Activated CD4-positive, alpha-beta T cell treated with anti-CD3 and anti-CD28 coated beads, Interleukin-2, Interleukin-4, amounts not matched to agents 100 ng/mL and 50 ng/mL, durations not matched to agents 16 hours and 8 hours (primary cell): Measurements from ENCODE around the gene ZNF850.
"Not testable (repeated sequence)": the region's sequence is repeated elsewhere in the genome, so short reads cannot be mapped to it uniquely, and the experiment has no call there.

Experiments
- DNase-seq: peaks from one replicate; pipeline ENCODE4 v3.0.0-alpha.2; 2020; ENCODE audit warnings: low spot score

ZNF850 gene

DNA sequence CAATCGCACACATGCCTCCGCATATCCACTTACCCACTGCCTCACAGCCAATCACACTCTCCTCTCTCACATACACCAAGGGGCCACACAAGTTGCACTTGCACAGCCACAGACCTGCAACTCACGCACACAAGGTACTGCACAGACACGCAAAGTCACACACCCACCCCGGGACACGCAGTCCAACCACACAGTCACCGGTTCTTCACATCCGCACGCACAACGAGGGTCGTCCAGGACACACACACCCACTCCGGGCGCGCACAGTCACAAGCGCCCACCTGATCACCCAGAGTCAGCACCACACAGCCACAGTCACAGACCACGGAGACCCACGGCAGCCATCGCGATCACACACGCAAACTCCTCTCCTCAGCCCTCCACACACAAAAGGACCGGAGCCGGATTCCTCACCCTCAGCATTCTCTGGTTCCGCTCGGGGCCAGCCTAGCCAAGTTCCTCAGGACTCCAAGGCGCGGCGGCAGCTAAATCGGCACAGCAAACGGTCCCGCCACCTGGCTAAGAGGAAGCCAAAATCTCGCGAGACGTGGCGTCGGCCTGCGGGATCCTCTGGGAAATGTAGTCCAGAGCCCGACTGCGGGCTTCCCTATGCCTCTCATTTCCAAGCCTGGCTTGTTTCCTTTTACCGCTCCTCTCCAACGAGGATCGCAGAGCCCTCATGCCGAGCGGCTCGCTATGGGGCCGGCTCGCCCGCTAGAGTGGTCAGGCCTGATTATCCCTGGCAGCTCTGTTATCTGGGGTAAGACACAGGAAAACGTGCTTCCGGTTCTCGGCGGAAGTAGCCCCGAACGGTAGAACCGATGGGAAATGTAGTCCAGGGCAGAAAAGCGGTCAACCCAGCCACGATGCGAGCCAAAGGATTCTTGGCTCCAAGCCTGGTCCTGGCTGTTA, at the start of gene ZNF850:
Gene ZNF850 (minus strand): TSS at position 497 of the 912 bp plus-strand sequence. CDS start 10,201 bp downstream, outside the sequence.
- peak; percentile 94 for DNase-seq

DNA sequence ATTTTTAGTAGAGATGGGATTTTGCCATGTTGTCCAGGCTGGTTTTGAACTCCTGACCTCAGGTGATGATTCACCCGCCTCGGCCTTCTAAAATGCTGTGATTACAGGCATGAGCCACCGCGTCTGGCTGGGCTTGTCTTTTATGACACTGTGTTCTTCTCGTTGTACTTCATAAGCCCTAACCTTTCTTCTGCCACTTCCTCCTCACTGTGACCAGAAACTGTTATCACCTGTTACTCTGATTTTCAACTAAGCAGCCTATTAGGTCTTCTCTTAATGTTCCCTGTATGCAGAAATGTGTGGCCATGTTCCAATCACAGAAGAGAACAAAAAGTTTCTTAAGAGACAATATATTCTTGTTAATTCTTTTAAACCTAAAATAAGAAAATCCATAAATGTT, 49.2 kb upstream of the ZNF850 start:
- DNase-seq = no peak

- no peak for DNase-seq
Measured at GRCh38 chr19:36819130-36819630, 46.6 kb upstream of the ZNF850 start.

DNA sequence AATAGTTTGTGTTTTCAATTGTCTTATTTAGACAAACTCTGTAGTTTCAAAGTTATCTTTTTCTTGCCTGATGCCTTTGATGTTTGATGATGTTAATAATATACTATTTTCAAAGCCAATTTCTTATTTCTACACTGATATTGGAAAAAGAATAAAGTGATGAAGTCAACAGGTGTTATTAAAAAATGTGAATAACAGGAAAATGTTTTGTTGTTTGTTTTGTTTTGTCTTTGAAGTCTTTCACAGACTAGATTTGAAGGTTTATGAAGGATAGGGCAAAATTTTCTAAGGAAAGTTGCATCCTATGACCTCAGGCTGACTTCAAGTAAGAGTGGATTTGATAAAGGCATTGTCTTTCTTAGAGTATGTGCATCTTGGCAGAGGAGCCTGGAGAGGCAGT, 34.4 kb upstream of the ZNF850 start:
- DNase-seq = no peak

DNA sequence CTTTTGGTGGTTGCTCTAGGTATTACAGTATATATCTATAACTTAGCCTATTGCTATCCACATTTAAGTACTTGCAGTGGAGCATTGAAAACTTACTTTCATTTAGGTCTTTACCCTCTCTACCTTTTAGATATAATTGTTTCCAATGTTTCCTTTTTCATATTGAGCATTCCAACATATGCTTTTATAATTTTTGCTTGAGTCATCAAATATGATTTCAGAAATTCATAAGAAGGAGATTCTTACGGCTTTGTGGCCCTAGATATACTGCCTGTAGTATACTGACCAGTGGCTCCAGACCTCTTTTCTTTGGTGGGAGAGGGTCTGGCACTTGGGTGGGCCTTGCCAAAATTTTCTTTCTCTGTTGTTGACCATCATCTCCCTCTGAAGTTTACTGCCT, 32.8 kb upstream of the ZNF850 start:
- DNase-seq = no peak

GRCh38 chr19:36797786-36798108, 25.1 kb upstream of the ZNF850 start:
- no peak for DNase-seq

DNA sequence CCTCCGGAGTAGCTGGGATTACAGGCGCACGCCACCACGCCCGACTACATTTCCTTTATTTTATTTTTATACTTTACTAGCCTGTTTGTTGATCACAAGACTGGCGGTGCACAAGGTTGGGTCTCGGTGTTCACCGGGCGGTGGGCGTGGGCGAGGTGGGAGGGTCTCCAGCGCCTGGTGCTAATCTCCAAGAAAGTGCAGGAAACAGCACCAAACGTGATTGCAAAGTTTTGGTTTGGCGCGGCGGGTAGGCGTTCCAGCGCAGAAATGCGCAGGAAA, 24.0 kb upstream of the ZNF850 start:
- DNase-seq = no peak

DNA sequence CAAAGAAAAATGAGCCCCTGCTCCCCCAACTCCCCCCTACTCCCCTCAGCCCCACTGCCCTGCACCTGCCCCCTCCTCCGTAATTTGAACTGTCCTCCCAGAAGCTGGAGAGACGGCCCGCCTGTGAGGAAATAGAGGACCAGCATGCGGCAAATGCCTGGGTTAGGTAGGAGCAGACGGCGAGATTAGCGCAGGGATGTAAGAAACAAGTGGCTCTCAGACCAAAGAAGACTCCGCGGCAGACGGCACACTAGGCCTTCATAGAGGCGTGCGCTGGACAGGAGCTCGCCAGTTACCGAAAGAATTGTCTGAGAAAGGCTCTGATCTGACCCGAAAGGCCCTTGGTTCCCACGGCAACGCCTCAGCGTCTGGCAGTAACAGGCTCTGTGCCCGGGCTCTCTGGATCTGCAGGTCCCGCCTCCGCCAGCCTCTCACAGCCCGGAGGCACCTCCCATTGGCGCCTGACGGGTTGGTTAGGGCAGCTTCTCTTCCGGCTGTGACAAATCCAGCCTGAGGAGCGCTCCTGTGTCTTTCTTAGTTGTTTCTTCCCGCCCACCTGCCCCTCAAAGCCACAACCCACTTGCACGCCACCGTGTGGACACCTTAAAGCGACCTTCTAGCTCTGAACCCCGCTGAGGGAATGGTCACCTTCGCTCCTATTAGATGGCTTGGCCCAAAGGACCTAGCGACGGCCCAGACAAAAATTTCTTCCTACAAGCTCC, 19.0 kb upstream of the ZNF850 start:
- not testable (repeated sequence) for DNase-seq

- no peak for DNase-seq
Measured at GRCh38 chr19:36775768-36776167, 3.2 kb upstream of the ZNF850 start.

- DNase-seq = no peak
Measured at GRCh38 chr19:36773223-36773579, 594 bp upstream of the ZNF850 start.

DNA sequence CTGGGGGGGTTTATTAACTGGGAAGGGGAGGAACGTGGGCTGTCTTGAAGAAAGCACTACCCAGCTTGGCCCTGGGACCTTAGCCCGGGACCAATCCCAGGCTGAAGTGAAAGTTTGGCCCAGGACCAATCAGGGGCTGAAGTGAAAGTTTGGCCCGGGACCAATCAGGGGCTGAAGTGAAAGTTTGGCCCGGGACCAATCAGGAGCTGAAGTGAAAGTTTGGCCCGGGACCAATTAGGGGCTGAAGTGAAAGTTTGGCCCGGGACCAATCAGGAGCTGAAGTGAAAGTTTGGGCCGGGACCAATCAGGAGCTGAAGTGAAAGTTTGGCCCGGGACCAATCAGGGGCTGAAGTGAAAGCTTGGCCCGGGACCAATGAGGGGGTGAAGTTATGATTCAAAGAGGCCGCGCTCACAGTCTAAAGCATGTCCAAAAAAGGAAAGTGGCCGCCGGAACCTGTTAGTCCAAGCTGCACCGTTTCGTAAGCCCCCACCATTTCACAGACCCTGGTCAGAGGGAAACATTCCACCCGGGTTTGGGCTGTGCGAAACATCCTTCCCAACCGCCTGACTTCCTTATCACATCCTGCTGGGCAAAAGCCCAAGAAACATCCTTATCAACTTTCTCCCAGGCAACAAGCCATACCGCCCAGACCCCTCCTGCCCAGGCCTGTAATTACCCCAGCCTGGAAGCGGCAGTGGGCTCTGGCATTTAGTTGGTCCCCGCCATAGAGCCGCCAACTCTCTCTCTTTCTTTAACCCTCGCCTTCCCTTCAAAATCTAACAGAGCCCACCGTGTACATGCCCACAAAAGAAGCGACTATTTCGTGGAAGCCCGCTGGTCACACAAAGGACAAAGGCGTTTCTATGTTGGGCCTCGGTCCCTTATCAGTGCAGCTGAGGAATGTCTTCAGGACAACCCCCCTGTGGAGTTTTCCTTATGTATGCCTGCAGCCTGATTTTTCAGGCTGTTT, 1.1 kb downstream of the ZNF850 start:
- DNase-seq = peak; percentile 44

DNA sequence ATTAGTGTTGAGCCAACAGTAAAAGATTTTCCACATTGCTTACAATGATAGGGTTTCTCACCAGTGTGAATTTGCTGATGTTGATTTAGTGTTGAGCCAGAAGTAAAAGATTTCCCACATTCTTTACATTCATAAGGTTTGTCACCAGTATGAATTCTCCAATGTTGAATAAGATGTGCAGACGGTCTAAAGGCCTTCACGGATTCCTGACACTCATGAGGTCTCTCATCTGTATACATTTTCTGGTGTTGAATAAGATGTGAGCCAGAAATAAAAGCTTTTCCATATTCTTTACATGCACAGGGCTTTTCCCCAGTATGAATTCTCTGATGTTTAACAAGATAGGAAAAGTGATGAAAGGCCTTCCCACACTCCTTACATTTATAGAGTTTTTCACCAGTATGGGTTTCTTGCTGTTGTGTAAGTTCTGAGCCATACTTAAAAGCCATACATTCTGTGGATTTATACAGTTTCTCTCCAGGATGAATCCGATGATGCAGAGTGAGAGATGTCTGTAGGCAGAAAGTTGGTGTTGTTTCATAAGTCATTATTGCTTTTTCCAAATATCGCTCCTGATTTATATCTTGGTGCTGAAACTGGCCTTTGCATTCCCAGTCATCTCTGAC, 22.4 kb downstream of the ZNF850 start:
- no peak for DNase-seq

- not testable (repeated sequence) for DNase-seq
Measured at GRCh38 chr19:36749613-36750012, 23.0 kb downstream of the ZNF850 start.

GRCh38 chr19:36748431-36749275, 24.0 kb downstream of the ZNF850 start:
- no peak for DNase-seq

GRCh38 chr19:36747750-36748149, 24.9 kb downstream of the ZNF850 start:
- no peak for DNase-seq

GRCh38 chr19:36745870-36746269, 26.7 kb downstream of the ZNF850 start:
- DNase-seq = no peak

GRCh38 chr19:36736166-36736565, 36.4 kb downstream of the ZNF850 start:
- DNase-seq = not testable (repeated sequence)

DNA sequence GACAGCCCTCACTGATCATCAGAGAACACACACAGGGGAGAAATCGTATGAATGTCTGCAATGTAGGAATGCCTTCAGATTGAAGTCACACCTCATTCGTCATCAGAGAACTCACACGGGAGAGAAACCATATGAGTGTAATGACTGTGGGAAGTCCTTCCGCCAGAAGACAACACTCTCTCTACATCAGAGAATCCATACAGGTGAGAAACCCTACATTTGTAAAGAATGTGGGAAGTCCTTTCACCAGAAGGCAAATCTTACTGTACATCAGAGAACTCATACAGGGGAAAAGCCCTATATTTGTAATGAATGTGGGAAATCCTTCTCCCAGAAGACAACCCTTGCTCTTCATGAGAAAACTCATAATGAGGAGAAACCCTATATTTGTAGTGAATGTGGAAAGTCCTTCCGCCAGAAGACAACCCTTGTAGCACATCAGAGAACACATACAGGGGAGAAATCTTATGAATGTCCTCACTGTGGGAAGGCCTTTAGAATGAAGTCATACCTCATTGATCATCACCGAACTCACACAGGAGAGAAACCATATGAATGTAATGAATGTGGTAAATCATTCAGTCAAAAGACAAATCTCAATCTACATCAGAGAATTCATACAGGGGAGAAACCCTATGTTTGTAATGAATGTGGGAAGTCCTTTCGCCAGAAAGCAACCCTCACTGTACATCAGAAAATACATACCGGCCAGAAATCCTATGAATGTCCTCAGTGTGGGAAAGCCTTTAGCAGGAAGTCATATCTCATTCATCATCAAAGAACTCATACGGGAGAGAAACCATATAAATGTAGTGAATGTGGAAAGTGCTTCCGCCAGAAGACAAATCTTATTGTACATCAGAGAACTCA, 52.7 kb downstream of the ZNF850 start:
- DNase-seq = no peak

GRCh38 chr19:36709423-36709822, 63.2 kb downstream of the ZNF850 start:
- no peak for DNase-seq

GRCh38 chr19:36707134-36707533, 65.5 kb downstream of the ZNF850 start:
- DNase-seq = no peak
